NCI-H524 treated with DMSO at 0.1 percent for 48 hours (cell line): ENCODE data around the gene CSNK1A1L.

Source experiments
- DNase-seq: peaks from one replicate; lab custom pipeline; 2025; lab: John Stamatoyannopoulos, UW

The CSNK1A1L gene

GRCh38 chr13:37106642-37107041 lies 1.2 kb upstream of the CSNK1A1L start:
- DNase-seq, result no peak

- no peak for DNase-seq
Observed at GRCh38 chr13:37102896-37103295, 2.6 kb downstream of the CSNK1A1L start.

DNA sequence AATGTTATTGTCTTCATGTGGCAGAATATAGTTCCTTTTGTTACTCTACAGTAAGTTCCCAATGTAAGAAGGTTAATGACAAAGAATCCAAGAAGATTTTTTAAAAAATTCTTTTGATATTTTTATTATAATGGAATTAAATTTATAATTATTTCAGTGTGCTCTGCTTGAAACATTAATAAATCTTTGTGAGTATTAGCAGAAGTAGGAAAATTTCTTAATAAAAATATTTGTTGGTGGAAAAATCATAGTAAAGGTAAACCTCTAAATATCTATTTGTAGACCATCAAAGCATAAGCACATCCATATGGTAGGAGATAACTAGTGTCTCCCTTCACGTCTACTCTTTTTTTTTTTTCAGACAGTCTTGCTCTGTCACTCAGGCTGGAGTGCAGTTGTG lies 4.3 kb downstream of the CSNK1A1L start:
- DNase-seq, result no peak

GRCh38 chr13:37100731-37101130 lies 4.7 kb downstream of the CSNK1A1L start:
- no peak for DNase-seq

DNA sequence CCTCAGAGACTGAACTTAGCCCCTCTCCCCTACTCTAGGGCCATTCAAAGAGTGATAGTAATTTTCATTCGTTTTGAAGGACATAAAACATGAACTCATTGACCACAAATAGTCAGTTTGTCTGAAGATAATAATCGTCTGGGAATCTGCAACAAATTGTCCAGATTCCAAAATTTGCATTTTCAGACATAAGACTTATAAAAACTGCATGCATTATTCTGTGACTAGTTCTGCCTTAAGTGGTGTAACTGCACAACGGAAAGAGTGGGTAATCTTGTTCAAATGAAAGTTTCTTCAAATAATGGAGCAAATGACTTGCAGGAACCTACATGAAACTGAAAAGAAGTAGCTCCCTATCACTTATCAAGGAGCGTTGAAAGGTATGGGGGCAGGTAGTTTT lies 8.4 kb downstream of the CSNK1A1L start:
- DNase-seq, result no peak

GRCh38 chr13:37094840-37095239 lies 10.6 kb downstream of the CSNK1A1L start:
- DNase-seq, result no peak

DNA sequence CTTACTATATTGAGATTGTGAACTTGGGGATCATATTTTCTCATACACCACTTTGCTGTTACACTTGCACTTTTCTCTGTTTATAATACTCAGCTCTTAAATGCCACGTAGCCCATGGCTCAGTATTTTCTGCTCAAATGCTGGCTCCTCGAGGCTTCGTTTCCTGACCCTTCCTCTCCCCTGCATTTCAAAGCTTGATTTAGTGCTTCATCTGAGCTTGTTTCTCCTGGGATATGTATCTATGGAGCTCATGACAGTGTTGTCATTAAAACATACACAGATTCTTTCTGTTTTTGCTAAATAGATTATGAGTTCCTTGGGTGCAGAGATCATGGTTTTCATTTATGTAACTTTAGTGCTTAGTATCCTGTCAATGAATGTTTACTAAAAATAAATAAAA lies 11.4 kb downstream of the CSNK1A1L start:
- no peak for DNase-seq

DNA sequence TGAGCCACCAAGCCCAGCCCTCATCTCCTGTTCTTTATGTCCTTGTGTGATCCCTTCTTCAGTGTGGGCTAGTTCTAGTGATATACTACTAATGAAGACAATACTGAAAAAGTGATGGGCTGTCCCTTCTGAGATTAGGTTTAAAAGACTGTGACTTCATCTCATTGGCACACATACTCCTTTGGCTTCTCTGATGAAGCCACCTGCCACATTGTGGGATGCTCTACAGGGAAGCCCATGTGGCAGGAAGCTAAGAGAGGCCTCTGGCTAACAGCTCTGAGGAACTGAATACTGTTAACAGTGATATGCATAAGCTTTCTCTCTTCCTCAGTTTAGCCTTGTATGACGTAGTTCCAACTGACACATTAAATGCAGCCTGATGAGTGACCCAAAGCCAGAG lies 13.6 kb downstream of the CSNK1A1L start:
- no peak for DNase-seq

DNA sequence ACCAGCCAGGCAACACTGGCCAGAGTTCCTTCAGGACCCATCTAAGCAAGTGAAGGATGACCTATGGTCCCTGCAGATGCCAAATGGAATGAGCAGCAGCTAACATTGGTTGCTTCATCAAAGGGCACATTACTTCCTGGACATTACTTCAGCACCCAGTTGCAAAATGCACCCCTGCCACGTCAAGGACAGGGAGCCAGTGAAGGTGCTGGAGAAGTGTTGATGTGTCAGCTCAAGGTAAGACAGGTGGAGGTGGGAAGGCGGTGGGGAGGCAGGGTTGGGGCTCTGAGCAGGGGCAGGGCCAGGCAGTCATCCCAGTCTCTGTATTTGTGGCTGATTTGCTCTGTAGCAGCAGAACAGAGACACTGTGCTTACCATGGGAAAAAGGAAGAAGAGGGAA lies 14.6 kb downstream of the CSNK1A1L start:
- no peak for DNase-seq

DNA sequence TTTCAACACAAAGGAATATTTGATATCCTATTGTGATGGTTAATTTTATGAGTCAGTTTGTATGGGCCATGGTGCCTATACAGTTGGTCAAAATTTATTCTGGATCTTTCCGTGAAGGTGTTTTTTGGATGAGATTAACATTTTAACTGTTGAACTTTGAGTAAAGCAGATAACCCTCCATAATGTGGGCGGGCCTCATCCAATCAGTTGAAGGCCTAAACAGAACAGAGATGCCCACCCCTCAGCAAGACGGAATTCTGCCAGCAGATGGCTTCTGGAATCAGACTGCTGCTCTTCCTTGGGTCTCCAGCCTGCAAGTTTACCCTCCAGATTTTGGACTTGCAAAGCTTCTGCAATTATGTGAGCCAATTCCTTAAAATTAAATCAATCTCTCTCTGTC lies 16.0 kb downstream of the CSNK1A1L start:
- DNase-seq, result no peak

- no peak for DNase-seq
Observed at GRCh38 chr13:37087486-37087885, 18.0 kb downstream of the CSNK1A1L start.

GRCh38 chr13:37085606-37086005 lies 19.9 kb downstream of the CSNK1A1L start:
- no peak for DNase-seq

- DNase-seq, result no peak
Observed at GRCh38 chr13:37076818-37077217, 28.6 kb downstream of the CSNK1A1L start.

- DNase-seq, result no peak
Observed at GRCh38 chr13:37075164-37075563, 30.3 kb downstream of the CSNK1A1L start.

- no peak for DNase-seq
Observed at GRCh38 chr13:37074703-37075102, 30.8 kb downstream of the CSNK1A1L start.

- DNase-seq, result no peak
Observed at GRCh38 chr13:37072024-37072423, 33.4 kb downstream of the CSNK1A1L start.

- no peak for DNase-seq
Observed at GRCh38 chr13:37070956-37071355, 34.5 kb downstream of the CSNK1A1L start.

GRCh38 chr13:37070145-37070695 lies 35.2 kb downstream of the CSNK1A1L start:
- DNase-seq, result no peak

DNA sequence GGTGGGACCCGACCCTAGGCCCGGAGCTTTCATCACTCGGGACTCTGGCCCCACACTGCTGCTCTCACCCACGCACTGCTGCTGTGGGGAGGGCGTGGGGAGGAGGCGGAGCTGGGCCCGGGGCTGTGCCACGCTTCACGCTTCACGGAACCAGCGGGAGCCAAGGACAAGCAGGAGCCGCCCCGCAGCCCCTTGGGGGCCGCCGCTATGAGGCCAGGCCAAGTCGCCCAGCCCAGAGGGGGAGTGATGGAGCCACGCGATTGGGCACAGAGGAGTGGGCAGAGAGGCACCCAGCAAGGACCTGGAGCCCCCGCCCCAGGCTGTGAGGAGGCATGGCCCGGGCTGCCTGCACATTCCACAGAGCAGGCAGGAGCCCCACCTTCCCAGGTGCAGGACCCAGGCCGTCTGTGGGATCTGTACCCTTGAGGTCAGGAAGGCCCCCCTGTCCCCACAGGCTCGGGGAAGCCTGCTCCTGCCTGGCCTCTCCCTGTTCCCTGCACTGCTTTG lies 35.8 kb downstream of the CSNK1A1L start:
- DNase-seq, result no peak

DNA sequence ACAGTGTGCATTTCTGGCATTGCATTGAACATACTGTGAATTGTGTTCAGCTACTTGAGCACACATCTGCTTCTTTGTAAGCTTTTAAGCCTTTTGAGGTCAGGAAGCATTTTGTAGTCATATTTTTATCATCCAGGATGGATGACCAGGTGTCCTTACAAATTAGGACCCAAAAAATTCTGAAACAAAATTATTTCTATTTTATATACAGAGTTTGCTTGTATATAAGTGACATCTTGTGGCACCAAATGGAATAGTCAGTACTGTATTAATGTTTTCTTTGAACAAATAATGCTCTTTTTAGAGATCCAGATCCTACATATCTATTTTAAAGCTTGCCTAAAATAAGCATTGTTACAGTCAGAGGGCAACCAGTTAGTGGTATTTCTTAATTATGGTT lies 36.5 kb downstream of the CSNK1A1L start:
- no peak for DNase-seq

DNA sequence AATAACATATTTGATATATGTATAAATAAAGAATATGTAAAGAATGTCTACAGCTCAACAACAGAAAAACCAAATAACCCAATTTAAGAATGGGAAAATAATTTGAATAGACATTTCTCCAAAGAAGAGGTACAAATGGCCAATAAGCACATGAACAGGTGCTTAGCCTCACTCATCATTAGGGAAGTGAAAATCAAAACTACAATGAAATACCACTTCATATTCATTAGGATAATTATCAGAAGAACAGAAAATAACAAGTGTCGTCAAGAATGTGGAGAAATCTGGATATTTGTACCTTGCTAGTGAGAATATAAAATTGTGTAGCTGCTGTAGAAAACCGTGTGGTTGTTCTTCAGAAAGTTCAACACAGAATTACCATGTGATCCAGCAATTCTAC lies 37.6 kb downstream of the CSNK1A1L start:
- no peak for DNase-seq

- DNase-seq, result no peak
Observed at GRCh38 chr13:37065890-37066526, 39.5 kb downstream of the CSNK1A1L start.

GRCh38 chr13:37059848-37060192 lies 45.6 kb downstream of the CSNK1A1L start:
- DNase-seq, result no peak
